OCI-LY1 (cell line): ENCODE measurements around the gene FOXN3.
A peak's percentile ranks its signal among the peaks of the same experiment; 100 is the strongest.

Experiments
- H2AFZ ChIP-seq: fragments of 200-600 bp; sonication (generic), shearing (Covaris generic); 2 replicates; pipeline ENCODE4 v1.6.0; 2014; ENCODE audit warnings: antibody characterized with exemption, mild to moderate bottlenecking, low read length
- H3F3A ChIP-seq: fragments of 200-600 bp; sonication (generic), shearing (Covaris generic); 2 replicates; pipeline ENCODE4 v1.6.0; 2014; ENCODE audit warnings: mild to moderate bottlenecking, antibody characterized with exemption, low read length, moderate library complexity; ENCODE audit not compliant: insufficient read depth
- H3K27ac ChIP-seq: fragments of 200-600 bp; sonication (generic); 2 replicates; pipeline ENCODE4 v1.5.1; 2014; ENCODE audit warnings: low read length, mixed run types, mild to moderate bottlenecking, low read depth; ENCODE audit not compliant: poor library complexity, severe bottlenecking
- H3K27me3 ChIP-seq: fragments of 200-600 bp; sonication (generic); 2 replicates; pipeline ENCODE4 v1.6.0; 2014; ENCODE audit warnings: antibody characterized with exemption, mild to moderate bottlenecking, low read length, moderate library complexity; ENCODE audit not compliant: insufficient read depth
- H3K36me3 ChIP-seq: fragments of 200-600 bp; sonication (generic); 2 replicates; pipeline ENCODE4 v1.6.1; 2014; ENCODE audit warnings: mild to moderate bottlenecking, antibody characterized with exemption, low read length, moderate library complexity, mixed read lengths; ENCODE audit not compliant: insufficient read depth
- H3K4me1 ChIP-seq: fragments of 200-600 bp; sonication (generic); 2 replicates; pipeline ENCODE4 v1.5.1; 2014; ENCODE audit warnings: mild to moderate bottlenecking, low read length, moderate library complexity; ENCODE audit not compliant: insufficient read depth, severe bottlenecking
- H3K4me2 ChIP-seq: fragments of 200-600 bp; sonication (generic), shearing (Covaris generic); 2 replicates; pipeline ENCODE4 v1.6.1; 2014; ENCODE audit warnings: low read length
- H3K4me3 ChIP-seq: fragments of 200-600 bp; sonication (generic); 2 replicates; pipeline ENCODE4 v1.5.1; 2014; ENCODE audit warnings: low read length, low read depth, mild to moderate bottlenecking, mixed read lengths; ENCODE audit not compliant: poor library complexity, severe bottlenecking
- H3K79me2 ChIP-seq: fragments of 200-600 bp; shearing (Covaris generic); 2 replicates; pipeline ENCODE4 v1.6.1; 2016; ENCODE audit warnings: mixed run types, low read length, mixed read lengths; ENCODE audit not compliant: insufficient read depth
- H3K9ac ChIP-seq: fragments of 200-600 bp; sonication (generic), shearing (Covaris generic); 2 replicates; pipeline ENCODE4 v1.6.1; 2014; ENCODE audit warnings: mild to moderate bottlenecking, low read length, mixed read lengths
- H3K9me2 ChIP-seq: fragments of 200-600 bp; sonication (generic), shearing (Covaris generic); 2 replicates; pipeline ENCODE4 v1.6.1; 2014; ENCODE audit warnings: low read depth, mild to moderate bottlenecking, low read length, mixed read lengths
- H3K9me3 ChIP-seq: fragments of 200-600 bp; shearing (Covaris generic); 2 replicates; pipeline ENCODE4 v1.6.1; 2014; ENCODE audit warnings: low read length, mixed read lengths
- H4K20me1 ChIP-seq: fragments of 200-600 bp; sonication (generic), shearing (Covaris generic); 2 replicates; pipeline ENCODE4 v1.6.0; 2016; ENCODE audit warnings: mild to moderate bottlenecking, low read length; ENCODE audit not compliant: insufficient read depth
- CTCF ChIP-seq: fragments of 200-600 bp; sonication (generic), shearing (Covaris generic); IDR thresholded peaks from 2 replicates; pipeline ENCODE4 v1.5.1; 2017; ENCODE audit warnings: mild to moderate bottlenecking, antibody characterized with exemption, low read length, moderate library complexity, mixed read lengths
- EZH2 ChIP-seq: fragments of 200-600 bp; sonication (generic), shearing (Covaris generic); IDR thresholded peaks from 2 replicates; pipeline ENCODE4 v1.8.0; 2017; ENCODE audit warnings: borderline replicate concordance, mixed run types, mild to moderate bottlenecking, antibody characterized with exemption, low read length, moderate library complexity, mixed read lengths

The FOXN3 gene

GRCh38 chr14:89352976-89353765, 63.9 kb downstream of the FOXN3 start:
- Histone ChIP-seq H3K27ac (peak overlapping the region; percentile 82), H3K9me3 (no peaks in the 10 kb centered on the region), H3K4me1 (peaks cover 50% of the 10 kb centered on the region), H3K9ac (no peak overlapping the region), H3F3A (0 out of 2 replicates have a peak, but pooled peaks cover 5% of the 10 kb centered on the region), H3K4me2 (no peak overlapping the region), H3K36me3 (peaks cover 22% of the 10 kb centered on the region; the same call in 1 of the 2 replicates), H2AFZ (no peak overlapping the region), H3K4me3 (no peak overlapping the region), H4K20me1 (no peaks in the 10 kb centered on the region), H3K79me2 (peaks cover 21% of the 10 kb centered on the region; the same call in 1 of the 2 replicates), H3K27me3 (no peaks in the 10 kb centered on the region), H3K9me2 (no peaks in the 10 kb centered on the region)
- TF ChIP-seq CTCF (no peak), EZH2 (no peak)

GRCh38 chr14:89351516-89352404, 65.3 kb downstream of the FOXN3 start:
- Histone ChIP-seq H3K4me1 (peaks cover 50% of the 10 kb centered on the region), H3K9me3 (no peaks in the 10 kb centered on the region), H4K20me1 (no peaks in the 10 kb centered on the region), H3F3A (0 out of 2 replicates have a peak, but pooled peaks cover 5% of the 10 kb centered on the region), H3K36me3 (peaks cover 32% of the 10 kb centered on the region), H3K4me2 (peak overlapping the region; percentile 72), H3K9me2 (no peaks in the 10 kb centered on the region), H3K27ac (peak overlapping the region; percentile 82), H2AFZ (no peak overlapping the region), H3K9ac (peak overlapping the region; percentile 61), H3K79me2 (peaks cover 17% of the 10 kb centered on the region; the same call in 1 of the 2 replicates), H3K27me3 (no peaks in the 10 kb centered on the region), H3K4me3 (peak overlapping the region; percentile 39)
- TF ChIP-seq EZH2 (no peak), CTCF (no peak)

- peak overlapping the region; percentile 82 for H3K27ac ChIP-seq
- H3K9ac ChIP-seq = no peak overlapping the region
- H3K9me2 ChIP-seq = no peaks in the 10 kb centered on the region
- 0 out of 2 replicates have a peak, but pooled peaks cover 5% of the 10 kb centered on the region for H3F3A ChIP-seq
- peaks cover 37% of the 10 kb centered on the region for H3K36me3 ChIP-seq
- no peaks in the 10 kb centered on the region for H4K20me1 ChIP-seq
- TF ChIP-seq EZH2 (no peak), CTCF (no peak)
- no peaks in the 10 kb centered on the region for H3K9me3 ChIP-seq
- H3K27me3 ChIP-seq = no peaks in the 10 kb centered on the region
- peak overlapping the region; percentile 72 for H3K4me2 ChIP-seq
- peaks cover 14% of the 10 kb centered on the region; the same call in 1 of the 2 replicates for H3K79me2 ChIP-seq
- no peak overlapping the region for H2AFZ ChIP-seq
- peaks cover 50% of the 10 kb centered on the region for H3K4me1 ChIP-seq
- peak overlapping the region; percentile 39 for H3K4me3 ChIP-seq
Measured at GRCh38 chr14:89351221-89351515, 65.9 kb downstream of the FOXN3 start.
